ENCODE data around the gene NRP2. TPM values are rescaled to one million over a fixed set of nuclear protein-coding genes. Genes with fewer than 3 reads are reported as not detected.

Gene NRP2
- polyA plus RNA-seq, 1 donor, result 63.7 TPM

DNA sequence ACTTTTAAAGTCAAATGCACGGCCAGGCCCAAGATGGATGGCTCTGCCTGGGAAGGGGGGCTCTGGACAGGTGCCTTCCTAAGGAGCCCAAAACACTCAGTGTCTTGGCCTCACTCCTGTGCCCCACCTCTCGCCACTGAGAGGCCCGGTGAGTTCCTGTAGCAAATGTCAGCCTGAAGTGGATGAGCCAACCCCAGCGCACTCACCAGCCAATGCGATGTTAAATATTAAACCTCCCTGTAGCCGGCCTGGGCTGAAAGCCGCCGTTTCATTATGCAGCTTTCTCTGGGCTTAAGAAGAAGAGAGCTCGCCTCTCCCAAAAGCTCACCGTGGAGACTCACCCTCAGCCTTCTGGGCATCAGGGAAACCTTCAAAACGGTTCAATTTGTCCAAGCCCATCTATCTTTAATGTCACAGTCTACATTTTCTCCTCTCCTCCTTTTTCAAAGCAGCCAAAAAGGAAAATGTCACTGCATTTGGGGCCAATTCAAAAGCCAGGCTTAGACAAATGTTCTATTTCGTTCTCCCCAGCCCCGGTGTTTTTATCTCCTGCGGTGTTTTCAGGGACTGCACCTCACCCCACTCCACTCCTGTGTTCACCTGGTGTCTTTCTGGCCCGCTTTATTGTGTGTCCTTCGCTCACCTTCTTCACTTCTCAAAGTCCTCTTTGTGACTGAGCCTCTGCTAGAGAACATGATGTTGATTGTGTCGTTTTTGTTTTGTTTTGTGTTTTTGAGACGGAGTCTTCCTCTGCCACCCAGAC is 124.0 kb downstream of the NRP2 start:
- no peak for DNase-seq

DNA sequence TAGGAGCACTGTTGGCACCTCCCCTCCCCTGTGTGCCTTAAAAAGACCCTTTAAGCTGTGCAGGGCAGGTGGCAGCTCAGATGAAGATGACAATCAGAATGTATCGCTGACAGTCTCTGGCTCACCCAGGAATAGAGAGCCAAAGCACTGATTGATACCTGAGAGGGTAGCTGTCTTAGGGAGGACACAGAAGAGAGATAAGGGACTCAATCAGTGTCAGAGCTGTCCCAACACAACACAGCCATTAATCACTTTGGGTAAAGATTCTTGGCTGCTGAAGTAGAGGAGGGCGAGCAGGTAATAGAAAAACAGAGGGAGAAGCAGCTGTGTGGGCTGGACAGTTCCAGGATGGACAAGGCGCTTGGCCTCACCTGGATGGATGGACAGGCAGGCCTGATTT is 124.9 kb downstream of the NRP2 start:
- DNase-seq, result no peak

DNA sequence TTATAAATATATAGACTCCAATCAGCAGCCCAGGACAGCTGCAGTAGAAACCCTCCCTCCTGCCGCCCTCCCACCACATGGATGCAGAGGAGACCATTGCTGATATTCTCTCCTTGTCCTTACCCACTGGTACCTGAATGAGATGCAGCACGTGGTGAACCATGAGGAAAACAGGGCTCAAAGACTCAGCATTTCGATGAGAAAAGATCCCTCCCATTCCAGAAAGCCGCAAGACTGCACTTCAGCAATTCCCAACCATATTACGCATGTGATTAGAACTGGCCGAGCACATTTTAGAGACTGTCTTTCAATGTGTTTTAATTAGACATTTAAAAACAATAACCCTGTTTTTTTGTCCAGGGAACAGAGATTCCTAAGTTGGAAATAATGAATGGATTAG is 125.5 kb downstream of the NRP2 start:
- DNase-seq, result no peak

DNA sequence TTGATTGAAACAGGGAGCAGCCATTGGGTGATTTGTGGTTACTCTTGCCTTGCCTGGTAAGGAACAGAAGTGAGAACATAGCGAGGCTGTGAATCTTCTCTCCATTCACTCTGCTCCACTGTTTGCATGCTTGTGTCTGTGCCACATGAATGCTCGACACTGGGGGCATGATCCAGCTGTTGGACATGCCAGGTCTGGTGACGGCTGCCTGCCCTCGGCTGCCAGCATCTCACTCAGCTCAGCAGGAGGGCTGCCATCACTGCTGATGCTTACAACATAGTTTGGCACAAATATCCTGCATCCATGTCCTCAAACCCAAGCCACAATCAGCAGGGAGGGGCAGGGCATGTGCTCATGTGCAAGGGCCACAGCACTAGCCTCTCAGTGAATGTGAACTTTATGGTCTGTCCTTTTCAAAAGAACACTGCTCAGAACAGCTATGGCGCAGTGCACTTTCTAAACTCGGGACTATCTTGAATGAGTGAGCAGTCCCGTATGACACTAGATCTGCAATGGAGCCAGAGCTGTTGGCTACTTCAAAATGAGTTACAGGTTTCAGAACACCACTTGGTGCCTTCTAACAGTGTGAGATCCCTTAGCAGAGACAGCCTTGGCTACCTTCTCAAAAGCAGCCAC is 126.3 kb downstream of the NRP2 start:
- no peak for DNase-seq

DNA sequence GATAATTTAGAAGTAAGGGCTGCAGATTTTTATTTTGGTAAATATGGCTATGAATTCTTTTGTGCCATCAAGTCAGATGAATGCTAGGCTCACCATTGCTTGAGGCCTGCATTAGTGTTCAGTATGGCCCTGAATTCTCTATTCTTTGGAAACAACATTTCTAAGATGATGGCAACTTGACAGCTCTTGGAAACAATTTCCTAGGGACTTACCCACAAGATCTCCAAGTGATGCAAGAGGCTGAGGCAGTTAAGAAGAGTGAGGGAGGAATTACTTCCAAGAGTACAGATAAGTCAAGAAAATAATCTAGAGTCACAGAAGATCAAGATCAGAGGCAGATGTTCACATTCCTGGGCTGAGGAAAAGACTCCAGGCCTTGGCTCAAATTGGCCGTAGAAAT is 129.1 kb downstream of the NRP2 start:
- no peak for DNase-seq

DNA sequence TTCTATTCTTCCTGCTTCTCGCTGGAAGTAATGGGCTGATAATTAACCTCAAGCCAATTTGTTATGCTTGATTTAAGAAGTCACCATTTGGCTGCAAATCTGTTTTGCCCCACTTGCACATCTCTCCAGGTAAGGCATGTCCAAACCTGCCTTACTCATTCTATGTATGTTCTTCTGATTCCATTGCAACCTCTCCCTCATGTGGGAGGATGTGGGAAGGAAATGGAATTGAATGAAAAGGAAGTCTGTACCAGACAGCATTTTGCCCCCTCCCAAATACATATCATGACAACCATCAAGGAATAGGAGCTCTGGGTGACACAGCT is 131.7 kb downstream of the NRP2 start:
- no peak for DNase-seq

DNA sequence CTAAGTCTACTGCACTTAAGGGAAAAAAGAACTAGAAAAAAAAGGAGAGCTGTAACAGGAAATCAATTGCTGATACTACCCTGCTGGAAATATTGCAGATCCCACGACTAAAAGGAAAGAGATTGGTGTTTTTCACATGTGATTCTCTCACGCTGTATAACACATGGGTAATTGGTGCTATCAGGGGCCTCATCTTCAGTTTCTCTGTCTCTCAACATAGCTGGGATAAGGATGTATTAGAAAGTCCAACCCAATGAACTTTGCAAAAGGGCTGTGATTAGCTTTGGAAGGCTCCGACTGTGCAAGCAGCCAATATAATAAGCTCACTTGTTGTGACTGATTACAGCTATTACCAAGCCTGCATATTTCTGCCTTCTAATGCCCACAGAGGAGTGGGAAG is 133.4 kb downstream of the NRP2 start:
- no peak for DNase-seq

DNA sequence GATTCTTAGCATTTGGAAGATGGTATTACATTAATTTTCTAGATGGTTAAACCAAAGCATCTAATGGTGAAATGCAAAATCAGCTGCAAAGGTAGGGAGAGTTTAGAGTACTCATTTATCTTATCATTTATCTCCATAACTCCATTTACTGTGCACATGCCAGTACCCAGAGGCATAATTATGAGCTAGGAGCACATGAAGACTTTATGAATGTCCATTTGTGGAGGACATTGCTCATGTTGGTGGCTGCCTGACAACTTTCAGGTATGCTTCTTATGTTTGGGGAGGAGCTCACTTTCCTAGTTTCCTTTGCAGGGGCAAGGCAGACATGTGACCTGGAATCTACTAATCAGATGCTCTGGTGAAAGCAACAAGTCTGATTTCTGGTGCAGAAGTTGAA is 134.0 kb downstream of the NRP2 start:
- no peak for DNase-seq

DNA sequence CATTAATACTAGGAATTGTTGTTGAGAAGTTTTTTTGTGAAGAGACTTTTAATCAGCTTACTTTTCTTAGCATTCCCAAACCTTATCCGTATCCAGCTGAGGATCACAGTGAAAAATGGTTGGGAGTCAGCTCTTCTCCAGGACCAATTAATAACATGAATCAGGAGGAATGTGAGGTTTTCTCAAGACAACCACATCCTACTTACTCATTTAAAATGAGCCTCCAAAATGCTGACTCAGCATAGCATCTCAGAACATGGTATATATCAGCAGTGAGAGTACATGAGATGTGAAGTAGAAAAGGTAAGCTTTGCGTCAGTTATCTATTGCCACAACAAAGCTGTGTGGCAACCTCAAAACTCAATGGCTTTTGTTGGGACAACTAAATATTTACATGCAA is 140.3 kb downstream of the NRP2 start:
- no peak for DNase-seq

DNA sequence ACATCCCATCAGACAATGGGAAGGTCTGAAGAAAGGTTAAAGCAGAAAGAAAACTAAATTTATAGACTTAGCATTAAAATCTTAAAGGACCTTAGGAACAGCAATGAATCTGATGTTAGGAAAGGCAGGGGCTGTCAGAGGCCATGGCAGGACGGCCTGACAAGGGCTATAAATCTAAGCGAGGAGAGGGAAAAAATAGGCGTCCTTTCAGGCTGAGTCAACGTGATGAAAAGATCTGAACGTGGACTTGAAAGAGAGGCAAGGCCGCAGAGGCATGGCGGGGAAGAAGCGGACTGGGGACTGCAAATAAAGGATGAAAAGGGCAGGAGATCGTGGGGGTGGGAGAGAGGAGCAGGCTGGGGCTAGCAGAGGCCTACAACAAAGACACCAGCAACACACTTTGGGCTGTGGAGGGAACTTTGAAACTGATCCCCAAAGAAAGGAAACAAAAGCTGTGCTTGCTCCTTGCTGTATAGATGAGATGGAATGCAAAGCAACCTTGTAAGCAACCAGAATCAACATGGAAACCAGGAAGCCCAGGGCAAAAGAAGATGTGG is 145.6 kb downstream of the NRP2 start:
- DNase-seq, result no peak

DNA sequence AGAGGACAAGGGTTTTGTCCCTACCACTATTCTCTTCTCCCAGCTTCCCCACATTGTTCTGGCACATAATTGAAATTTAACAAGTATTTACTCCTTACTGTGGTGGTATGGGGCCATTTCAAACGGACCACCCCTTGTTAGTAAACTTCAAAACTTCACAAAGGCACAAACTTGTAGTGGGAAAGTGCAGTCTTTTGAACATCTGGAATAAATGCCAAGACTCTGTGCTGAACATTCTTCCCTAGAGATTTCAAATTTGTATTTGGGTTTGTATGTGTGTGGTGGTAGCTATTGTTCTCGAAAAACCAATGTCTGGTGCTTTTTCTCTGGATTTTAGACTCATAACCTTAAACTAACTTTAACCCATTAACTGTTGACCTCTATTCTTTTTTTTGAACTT is 151.6 kb downstream of the NRP2 start:
- DNase-seq, result no peak

DNA sequence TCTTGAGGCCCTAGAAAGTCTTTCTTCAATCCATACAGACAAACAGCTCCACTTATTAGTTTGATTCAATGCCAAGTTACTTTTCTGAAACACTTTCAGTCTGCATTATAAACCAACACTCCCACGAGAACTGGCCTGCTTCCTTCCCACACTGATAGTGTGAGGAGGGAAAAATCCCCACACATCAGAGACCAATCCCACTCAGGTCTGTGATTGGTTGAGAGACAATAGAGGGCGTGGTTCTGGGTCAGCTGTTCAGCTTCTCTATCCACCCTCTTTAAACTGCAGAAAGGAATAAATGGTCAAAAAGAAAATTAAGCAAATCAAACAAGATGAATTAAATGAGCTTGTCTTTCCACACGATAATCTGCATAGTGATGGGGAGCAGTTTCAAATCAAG is 152.5 kb downstream of the NRP2 start:
- DNase-seq, result no peak

DNA sequence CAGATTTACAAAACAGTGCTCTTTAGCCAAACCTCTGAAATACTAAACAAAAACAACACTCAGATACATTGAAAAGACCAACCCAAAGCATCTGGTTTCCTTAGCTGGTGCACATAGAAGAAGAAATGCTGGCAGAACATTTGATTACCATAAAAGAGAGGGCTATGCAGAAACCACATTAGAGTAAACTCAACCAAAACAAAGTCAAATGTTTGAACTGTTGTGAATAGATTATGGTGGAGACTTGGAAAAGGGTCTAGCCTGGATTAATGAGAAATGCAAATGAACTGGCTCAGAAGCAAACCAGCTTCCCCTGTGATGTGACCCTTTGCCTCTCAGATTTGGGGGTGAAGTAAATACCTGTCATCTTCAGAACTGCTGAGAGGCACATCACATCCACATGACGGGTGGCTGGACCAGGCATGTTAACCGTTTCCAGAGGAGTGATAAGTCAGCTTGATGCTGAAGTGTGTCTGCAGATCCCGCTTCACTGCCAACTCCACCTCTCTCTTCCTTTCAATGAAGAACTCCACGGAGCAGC is 153.0 kb downstream of the NRP2 start:
- DNase-seq, result no peak

DNA sequence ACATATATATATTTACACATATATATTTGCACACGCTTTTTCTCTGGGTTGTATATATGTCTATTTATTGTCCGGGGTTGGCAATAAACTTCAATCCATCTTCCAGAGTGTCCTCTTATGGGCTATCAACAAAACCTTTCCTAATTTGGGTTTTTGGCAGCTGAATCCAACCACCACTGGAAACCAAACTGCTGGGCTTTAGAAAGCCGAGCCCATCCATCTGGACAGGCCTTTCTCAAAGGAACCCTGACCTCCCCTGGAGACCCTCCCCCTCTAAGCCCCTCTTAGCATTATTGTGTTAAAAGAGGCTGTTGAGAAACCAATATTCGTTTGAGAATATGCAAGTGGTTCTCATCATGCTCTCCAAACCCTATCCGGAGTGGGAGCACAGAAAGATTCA is 153.6 kb downstream of the NRP2 start:
- no peak for DNase-seq

DNA sequence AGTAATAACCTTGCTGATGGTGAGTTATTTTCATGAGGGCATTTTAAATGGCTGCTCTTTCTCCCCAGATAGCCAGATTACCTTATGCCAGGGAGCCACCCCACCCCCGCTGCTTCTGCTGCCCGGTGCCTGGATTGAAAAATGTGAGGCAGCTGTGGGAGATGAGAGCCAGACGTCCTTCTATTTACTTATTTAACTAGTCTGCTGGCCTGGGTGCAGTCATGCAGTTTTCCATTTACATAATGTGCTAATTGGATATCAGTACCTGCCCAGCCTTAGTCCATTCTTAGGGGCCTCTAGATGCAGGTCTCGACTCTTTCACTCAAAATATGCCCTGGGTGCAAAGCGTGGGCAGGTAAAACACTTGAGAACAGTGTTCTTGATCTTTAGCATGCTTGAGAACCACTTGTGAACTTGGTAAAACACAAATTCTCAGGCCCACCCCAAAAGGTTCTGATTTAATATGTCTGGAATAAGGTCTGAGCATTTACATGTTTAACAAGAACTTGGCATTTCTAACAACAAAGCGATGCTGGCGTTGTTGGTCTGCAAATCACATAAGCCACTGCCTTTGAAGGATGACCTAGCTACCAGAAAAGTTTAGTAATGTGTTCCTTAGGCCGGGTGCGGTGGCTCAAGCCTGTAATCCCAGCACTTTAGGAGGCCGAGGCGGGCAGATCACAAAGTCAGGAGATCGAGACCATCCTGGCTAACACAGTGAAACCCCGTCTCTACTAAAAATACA is 154.3 kb downstream of the NRP2 start:
- DNase-seq, result no peak

DNA sequence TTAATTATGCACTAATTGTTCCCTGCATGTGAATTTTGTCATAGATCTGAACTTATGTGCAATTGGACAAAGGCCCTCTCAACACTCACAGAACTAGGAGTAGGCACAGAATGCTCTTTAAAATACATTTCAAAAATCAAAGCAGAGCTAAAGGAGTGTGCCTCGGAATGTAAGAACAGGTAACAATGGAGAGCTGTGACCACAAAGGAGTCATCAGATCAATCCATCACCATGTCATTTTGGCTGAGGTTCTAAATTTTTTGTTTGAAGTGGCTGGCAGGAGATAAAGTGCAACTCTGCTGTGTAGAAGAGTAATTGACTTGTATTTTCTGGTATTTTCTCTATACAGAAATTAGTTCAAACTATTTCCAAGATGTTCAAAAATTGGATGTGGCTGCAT is 155.4 kb downstream of the NRP2 start:
- DNase-seq, result no peak

DNA sequence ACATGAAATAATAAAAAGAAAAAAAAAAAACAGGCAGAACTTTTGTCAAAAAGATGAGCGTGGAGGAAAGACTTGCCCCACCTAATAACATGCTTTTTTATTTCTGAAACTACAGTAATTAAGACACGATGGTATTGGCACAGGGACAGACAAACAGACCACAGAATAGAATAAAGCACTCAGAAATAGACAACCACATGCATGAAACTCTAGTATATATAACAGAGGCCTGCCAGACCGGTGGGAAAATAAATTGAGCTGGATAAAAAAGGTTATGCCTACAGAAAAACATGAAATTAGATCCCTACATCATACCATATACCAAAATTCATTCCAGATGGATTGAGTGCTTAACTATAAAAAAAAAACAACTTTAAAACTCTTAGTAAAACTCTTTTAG is 163.1 kb downstream of the NRP2 start:
- DNase-seq, result no peak
